Brain microvascular endothelial cell (primary cell): ENCODE results near the gene PAGR1.

Experiments used
- DNase-seq: peaks from one replicate; pipeline ENCODE4 v3.0.0-alpha.2; 2020
- H3K27ac ChIP-seq: fragments of 250-450 bp; sonication (Bioruptor Pico); 2 replicates; pipeline ENCODE4 v1.5.1; 2020; ENCODE audit warnings: mild to moderate bottlenecking, moderate library complexity
- H3K27me3 ChIP-seq: fragments of 250-450 bp; sonication (Bioruptor Pico); replicated peaks from 2 replicates; pipeline ENCODE4 v1.5.1; 2020; ENCODE audit warnings: mild to moderate bottlenecking
- H3K36me3 ChIP-seq: fragments of 250-450 bp; sonication (Bioruptor Pico); replicated peaks from 2 replicates; pipeline ENCODE4 v1.5.1; 2020; ENCODE audit warnings: mild to moderate bottlenecking
- H3K4me3 ChIP-seq: 2 replicates; pipeline ENCODE4 v1.5.1; 2011; ENCODE audit warnings: low read depth, mild to moderate bottlenecking, control low read depth, low read length, moderate library complexity
- in situ Hi-C: cut with HindIII; loops from 2 replicates; pipeline ENCODE4 v1.10.0; 2017; ENCODE audit warnings: low sequenced_read_pairs, low pct_ligation_motif_present
- TF ChIP-seq, protein P1 (sequence below): IDR thresholded peaks from 2 replicates; pipeline ENCODE4 v1.5.1; 2011; ENCODE audit warnings: low read depth, mild to moderate bottlenecking, moderate library complexity, low read length, control low read depth, inconsistent platforms; ENCODE audit errors: missing control alignments

Gene PAGR1

DNA sequence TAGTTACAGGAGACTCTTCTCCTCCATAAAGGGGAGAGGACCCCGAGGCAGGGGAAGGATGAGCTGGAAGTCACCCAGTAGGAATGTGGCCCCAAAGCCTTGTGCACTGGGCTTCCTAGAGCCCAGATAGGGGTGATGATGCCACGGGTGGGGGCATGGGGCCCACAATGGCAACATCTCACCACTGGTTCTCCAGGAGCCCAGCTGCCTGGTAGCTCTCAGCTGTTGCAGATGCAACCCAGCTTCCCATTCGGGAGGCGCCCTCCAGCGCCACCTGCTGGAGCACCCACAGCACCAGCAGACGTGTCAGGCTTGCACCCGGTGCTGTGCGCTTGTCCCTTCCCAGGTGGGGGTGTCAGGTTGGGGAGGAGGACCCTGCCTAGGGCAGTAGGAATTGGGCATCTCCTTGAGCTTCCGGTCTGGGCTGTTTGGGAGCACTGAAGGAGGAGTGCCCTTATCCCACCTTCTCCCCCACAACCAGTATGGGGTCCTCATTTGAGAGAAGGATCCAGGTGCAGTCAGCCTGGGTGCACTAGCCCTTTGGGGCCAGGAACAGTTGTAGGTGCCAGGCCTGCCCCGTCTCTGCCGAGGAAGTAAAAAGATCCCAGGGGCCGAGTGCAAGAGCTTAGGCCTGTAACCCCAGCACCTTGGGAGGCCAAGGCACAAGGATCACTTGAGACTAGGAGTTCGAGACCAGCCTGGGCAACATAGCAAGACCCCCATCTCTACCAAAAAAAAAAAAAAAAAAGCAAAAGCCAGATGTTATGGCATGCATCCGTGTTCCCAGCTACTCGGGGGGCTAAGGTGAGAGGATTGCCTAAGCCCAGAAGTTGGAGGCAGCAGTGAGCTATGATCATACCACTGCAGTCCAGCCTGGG, 32.7 kb downstream of the PAGR1 start:
- DNase-seq: peak; percentile 34
- no peaks in the 10 kb centered on the region for H3K27me3 ChIP-seq
- no peak overlapping the region for H3K27ac ChIP-seq
- no peak overlapping the region for H3K4me3 ChIP-seq
- H3K36me3 ChIP-seq: peaks cover 61% of the 10 kb centered on the region
- TF ChIP-seq, protein P1, sequence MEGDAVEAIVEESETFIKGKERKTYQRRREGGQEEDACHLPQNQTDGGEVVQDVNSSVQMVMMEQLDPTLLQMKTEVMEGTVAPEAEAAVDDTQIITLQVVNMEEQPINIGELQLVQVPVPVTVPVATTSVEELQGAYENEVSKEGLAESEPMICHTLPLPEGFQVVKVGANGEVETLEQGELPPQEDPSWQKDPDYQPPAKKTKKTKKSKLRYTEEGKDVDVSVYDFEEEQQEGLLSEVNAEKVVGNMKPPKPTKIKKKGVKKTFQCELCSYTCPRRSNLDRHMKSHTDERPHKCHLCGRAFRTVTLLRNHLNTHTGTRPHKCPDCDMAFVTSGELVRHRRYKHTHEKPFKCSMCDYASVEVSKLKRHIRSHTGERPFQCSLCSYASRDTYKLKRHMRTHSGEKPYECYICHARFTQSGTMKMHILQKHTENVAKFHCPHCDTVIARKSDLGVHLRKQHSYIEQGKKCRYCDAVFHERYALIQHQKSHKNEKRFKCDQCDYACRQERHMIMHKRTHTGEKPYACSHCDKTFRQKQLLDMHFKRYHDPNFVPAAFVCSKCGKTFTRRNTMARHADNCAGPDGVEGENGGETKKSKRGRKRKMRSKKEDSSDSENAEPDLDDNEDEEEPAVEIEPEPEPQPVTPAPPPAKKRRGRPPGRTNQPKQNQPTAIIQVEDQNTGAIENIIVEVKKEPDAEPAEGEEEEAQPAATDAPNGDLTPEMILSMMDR: peak; percentile 96
- in situ Hi-C loops: no loop called here

GRCh38 chr16:29849505-29849904, 33.6 kb downstream of the PAGR1 start:
- Histone ChIP-seq H3K27me3 (no peaks in the 10 kb centered on the region), H3K36me3 (peaks cover 52% of the 10 kb centered on the region), H3K4me3 (no peak overlapping the region), H3K27ac (no peak overlapping the region)
- in situ Hi-C loops: no loop called here
- DNase-seq: no peak
- TF ChIP-seq, protein P1: no peak

DNA sequence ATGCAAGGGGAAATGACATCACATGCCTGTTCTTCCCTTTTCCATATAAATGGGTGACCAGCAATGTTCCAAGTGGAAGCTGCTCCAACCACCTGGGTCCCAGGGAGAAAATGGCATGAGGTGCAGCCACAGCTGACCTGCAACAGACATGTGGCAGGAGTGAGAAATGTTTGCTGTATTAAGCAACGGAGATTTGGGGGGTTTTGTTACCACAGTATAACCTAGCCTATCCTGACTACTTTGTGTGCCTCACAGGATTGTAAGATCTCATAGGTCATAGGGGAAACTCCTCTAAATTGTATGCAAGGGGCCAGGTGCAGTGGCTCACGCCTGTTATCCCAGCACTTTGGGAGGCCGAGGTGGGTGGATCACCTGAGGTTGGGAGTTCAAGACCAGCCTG, 35.0 kb downstream of the PAGR1 start:
- H3K27ac ChIP-seq: no peak overlapping the region
- no peak overlapping the region for H3K4me3 ChIP-seq
- peaks cover 41% of the 10 kb centered on the region for H3K36me3 ChIP-seq

DNA sequence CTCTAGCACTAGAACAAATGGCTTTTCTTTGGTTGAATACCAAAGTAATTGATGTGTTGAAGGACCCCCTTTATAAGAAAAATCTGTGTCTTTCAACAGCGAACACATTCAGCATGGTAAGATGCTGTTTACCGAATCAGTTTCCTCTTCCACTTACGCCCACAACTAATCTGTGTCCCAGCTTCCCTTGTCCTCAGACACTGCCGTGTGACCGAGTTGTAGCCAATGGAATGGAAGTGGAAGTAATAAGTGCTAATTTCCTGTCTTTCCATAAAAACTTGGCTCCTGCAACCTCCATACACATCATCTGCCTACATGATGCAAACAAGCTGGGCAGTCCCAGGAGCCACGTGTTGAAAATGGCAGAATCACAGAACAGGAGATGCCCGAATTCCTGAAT, 36.7 kb downstream of the PAGR1 start:
- H3K27ac ChIP-seq: no peak overlapping the region
- DNase-seq: no peak
- H3K27me3 ChIP-seq: no peaks in the 10 kb centered on the region
- in situ Hi-C loops: no loop called here
- no peak overlapping the region for H3K4me3 ChIP-seq
- peaks cover 24% of the 10 kb centered on the region for H3K36me3 ChIP-seq
- TF ChIP-seq, protein P1: no peak

More for the DNA sequence above, 35.0 kb downstream of the PAGR1 start:
- TF ChIP-seq, protein P1: no peak
- no peaks in the 10 kb centered on the region for H3K27me3 ChIP-seq
- DNase-seq: no peak
- in situ Hi-C loops: no loop called here

DNA sequence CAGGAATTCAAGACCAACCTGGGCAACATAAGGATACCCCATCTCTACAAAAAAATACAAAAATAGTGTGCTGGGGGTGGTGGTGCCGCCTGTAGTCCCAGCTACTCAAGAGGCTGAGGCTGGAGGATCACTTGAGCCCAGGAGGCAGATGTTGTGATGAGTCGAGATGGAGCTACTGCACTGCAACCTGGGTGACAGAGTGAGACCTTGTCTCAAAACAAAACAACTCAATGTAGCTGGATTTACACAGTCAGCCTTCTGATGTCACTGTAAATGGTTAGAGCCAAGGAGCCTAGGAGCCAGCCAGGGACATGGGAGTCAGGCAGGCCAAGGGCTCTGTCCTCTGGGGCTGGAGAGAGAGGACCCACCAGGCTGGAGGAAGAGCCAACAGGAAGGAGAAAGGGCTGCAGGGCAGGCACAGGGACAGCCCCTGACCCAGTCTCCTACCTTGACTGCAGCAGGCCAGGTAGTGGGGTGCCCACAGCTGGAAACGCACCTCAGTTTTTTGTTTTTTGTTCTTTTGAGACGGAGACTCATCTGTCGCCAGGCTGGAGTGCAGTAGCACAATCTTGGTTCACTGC, 38.7 kb downstream of the PAGR1 start:
- no peak for DNase-seq
- no peak overlapping the region for H3K4me3 ChIP-seq
- H3K27me3 ChIP-seq: no peaks in the 10 kb centered on the region
- in situ Hi-C loops: no loop called here
- no peak overlapping the region for H3K27ac ChIP-seq
- TF ChIP-seq, protein P1: no peak
- H3K36me3 ChIP-seq: peaks cover 21% of the 10 kb centered on the region
